Measurements from ENCODE around the gene SEC23A.

GRCh38 chr14:39060818-39061437, 42.1 kb downstream of the SEC23A start:
- TF ChIP-seq MAX (IDR thresholded peaks at IDR 0.05) (no peak), CREB1 (IDR thresholded peaks at IDR 0.05; ENCODE audit: low read depth) (no peak), EP300 (IDR thresholded peaks at IDR 0.05; ENCODE audit: borderline replicate concordance) (no peak), NFIC (IDR thresholded peaks at IDR 0.05) (no peak), FOXM1 (IDR thresholded peaks at IDR 0.05; ENCODE audit: borderline replicate concordance, low read depth) (no peak), TAF1 (IDR thresholded peaks at IDR 0.05; ENCODE audit: low read depth) (no peak)

Measured in Ishikawa (cell line).